DOHH2 (cell line): Measurements from ENCODE around the gene TMPRSS13.

ENCODE experiments used
- H3F3A ChIP-seq: fragments of 200-600 bp; sonication (generic), shearing (Covaris generic); 2 replicates; pipeline ENCODE4 v1.6.0; 2016; ENCODE audit warnings: antibody characterized with exemption, mild to moderate bottlenecking; ENCODE audit not compliant: control insufficient read depth, insufficient read depth
- H3K27ac ChIP-seq: fragments of 200-600 bp; sonication (generic); 2 replicates; pipeline ENCODE4 v1.5.1; 2014; ENCODE audit warnings: low read depth, mild to moderate bottlenecking, low read length, moderate library complexity
- H3K27me3 ChIP-seq: fragments of 200-600 bp; sonication (generic); 2 replicates; pipeline ENCODE4 v1.6.1; 2014; ENCODE audit warnings: mild to moderate bottlenecking, low read length, mixed read lengths; ENCODE audit not compliant: control insufficient read depth
- H3K36me3 ChIP-seq: fragments of 200-600 bp; sonication (generic); 2 replicates; pipeline ENCODE4 v1.6.1; 2014; ENCODE audit warnings: mild to moderate bottlenecking, low read length, moderate library complexity, mixed read lengths; ENCODE audit not compliant: control insufficient read depth
- H3K4me1 ChIP-seq: fragments of 200-600 bp; sonication (generic); 2 replicates; pipeline ENCODE4 v1.6.1; 2014; ENCODE audit warnings: mild to moderate bottlenecking, low read length, mixed read lengths; ENCODE audit not compliant: control insufficient read depth
- H3K4me2 ChIP-seq: fragments of 200-600 bp; sonication (generic); 2 replicates; pipeline ENCODE4 v1.6.0; 2014; ENCODE audit warnings: mild to moderate bottlenecking, low read length, moderate library complexity
- H3K4me3 ChIP-seq: fragments of 200-600 bp; sonication (generic); 2 replicates; pipeline ENCODE4 v1.5.1; 2014; ENCODE audit warnings: mild to moderate bottlenecking, low read length, mixed read lengths
- H3K79me2 ChIP-seq: fragments of 200-600 bp; sonication (generic); 2 replicates; pipeline ENCODE4 v1.6.1; 2014; ENCODE audit warnings: mild to moderate bottlenecking, low read length, mixed read lengths; ENCODE audit not compliant: control insufficient read depth
- H3K9me2 ChIP-seq: fragments of 200-600 bp; sonication (generic); replicated peaks from 2 replicates; pipeline ENCODE4 v1.6.1; 2014; ENCODE audit warnings: mild to moderate bottlenecking, low read length, mixed read lengths; ENCODE audit not compliant: control insufficient read depth
- H3K9me3 ChIP-seq: fragments of 200-600 bp; sonication (generic); 2 replicates; pipeline ENCODE4 v1.6.1; 2014; ENCODE audit warnings: antibody characterized with exemption, low read length, mixed read lengths; ENCODE audit not compliant: control insufficient read depth, insufficient read depth
- H4K20me1 ChIP-seq: fragments of 200-600 bp; sonication (generic); 2 replicates; pipeline ENCODE4 v1.6.0; 2014; ENCODE audit warnings: low read depth, mild to moderate bottlenecking, antibody characterized with exemption, low read length, moderate library complexity; ENCODE audit not compliant: control insufficient read depth, insufficient read depth
- EZH2phosphoT487 ChIP-seq: fragments of 200-600 bp; sonication (generic); IDR thresholded peaks from 2 replicates; pipeline ENCODE4 v1.6.1; 2017; ENCODE audit warnings: borderline replicate concordance, mild to moderate bottlenecking, antibody characterized with exemption, low read length, moderate library complexity, mixed read lengths
- TF ChIP-seq, protein P1 (sequence below): fragments of 200-600 bp; sonication (generic); IDR thresholded peaks from one replicate; pipeline ENCODE4 v1.5.1; 2014; ENCODE audit warnings: antibody characterized with exemption, mild to moderate bottlenecking, low read depth, low read length; ENCODE audit not compliant: poor library complexity, severe bottlenecking

Gene TMPRSS13

GRCh38 chr11:117879516-117880480 is 49.4 kb downstream of the TMPRSS13 start:
- Histone ChIP-seq H3F3A (no peaks in the 10 kb centered on the region), H3K27me3 (peaks cover 59% of the 10 kb centered on the region), H3K79me2 (no peaks in the 10 kb centered on the region), H4K20me1 (no peaks in the 10 kb centered on the region), H3K4me1 (no peaks in the 10 kb centered on the region), H3K9me3 (no peaks in the 10 kb centered on the region), H3K27ac (no peak overlapping the region), H3K4me3 (no peak overlapping the region), H3K36me3 (no peaks in the 10 kb centered on the region), H3K4me2 (no peak overlapping the region), H3K9me2 (no peaks in the 10 kb centered on the region)
- TF ChIP-seq, protein P1, sequence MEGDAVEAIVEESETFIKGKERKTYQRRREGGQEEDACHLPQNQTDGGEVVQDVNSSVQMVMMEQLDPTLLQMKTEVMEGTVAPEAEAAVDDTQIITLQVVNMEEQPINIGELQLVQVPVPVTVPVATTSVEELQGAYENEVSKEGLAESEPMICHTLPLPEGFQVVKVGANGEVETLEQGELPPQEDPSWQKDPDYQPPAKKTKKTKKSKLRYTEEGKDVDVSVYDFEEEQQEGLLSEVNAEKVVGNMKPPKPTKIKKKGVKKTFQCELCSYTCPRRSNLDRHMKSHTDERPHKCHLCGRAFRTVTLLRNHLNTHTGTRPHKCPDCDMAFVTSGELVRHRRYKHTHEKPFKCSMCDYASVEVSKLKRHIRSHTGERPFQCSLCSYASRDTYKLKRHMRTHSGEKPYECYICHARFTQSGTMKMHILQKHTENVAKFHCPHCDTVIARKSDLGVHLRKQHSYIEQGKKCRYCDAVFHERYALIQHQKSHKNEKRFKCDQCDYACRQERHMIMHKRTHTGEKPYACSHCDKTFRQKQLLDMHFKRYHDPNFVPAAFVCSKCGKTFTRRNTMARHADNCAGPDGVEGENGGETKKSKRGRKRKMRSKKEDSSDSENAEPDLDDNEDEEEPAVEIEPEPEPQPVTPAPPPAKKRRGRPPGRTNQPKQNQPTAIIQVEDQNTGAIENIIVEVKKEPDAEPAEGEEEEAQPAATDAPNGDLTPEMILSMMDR: no peak
- no peak for TF ChIP-seq EZH2phosphoT487

GRCh38 chr11:117878939-117879475 is 50.2 kb downstream of the TMPRSS13 start:
- TF ChIP-seq, protein P1: no peak
- TF ChIP-seq EZH2phosphoT487: no peak
- H3K36me3 ChIP-seq: no peaks in the 10 kb centered on the region

DNA sequence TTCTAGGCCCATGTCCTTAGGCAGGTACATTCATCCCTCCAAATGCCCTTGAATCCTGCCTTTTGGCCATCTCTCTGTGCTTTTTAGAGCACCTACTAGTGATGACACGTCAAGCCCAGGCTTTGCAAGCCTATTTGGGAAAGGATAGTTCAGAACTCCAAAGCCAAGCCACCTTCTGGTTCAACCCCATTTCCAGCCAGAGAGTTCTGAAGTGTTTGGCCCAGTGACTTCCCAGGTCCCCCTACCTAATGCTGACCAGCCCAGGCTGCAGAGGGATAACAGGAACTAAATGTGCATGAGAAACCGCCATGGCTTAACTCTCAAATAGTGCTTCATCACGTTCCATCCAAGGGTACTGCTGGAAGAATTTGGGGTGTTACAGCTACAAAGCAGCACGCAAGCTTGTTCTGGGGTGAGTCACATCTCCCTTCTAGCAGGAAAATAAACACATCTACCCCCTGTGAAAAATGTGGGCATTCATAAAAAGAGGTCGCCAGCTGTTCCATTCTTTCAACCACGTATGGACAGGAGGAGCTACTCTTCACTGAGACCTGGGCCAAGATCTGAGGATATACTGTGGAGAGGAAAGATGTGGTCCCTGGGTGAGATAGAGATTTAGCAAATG is 50.8 kb downstream of the TMPRSS13 start:
- no peaks in the 10 kb centered on the region for H3K4me1 ChIP-seq
- H3F3A ChIP-seq: no peaks in the 10 kb centered on the region
- no peaks in the 10 kb centered on the region for H3K9me3 ChIP-seq
- H3K4me2 ChIP-seq: no peak overlapping the region
- H4K20me1 ChIP-seq: no peaks in the 10 kb centered on the region
- H3K27ac ChIP-seq: no peak overlapping the region
- H3K4me3 ChIP-seq: no peak overlapping the region
- H3K9me2 ChIP-seq: no peaks in the 10 kb centered on the region
- H3K36me3 ChIP-seq: no peaks in the 10 kb centered on the region
- TF ChIP-seq EZH2phosphoT487: no peak
- TF ChIP-seq, protein P1: no peak
- H3K27me3 ChIP-seq: peaks cover 67% of the 10 kb centered on the region
- H3K79me2 ChIP-seq: no peaks in the 10 kb centered on the region

More at GRCh38 chr11:117878939-117879475, 50.2 kb downstream of the TMPRSS13 start:
- H3K27me3 ChIP-seq: peaks cover 65% of the 10 kb centered on the region
- no peaks in the 10 kb centered on the region for H4K20me1 ChIP-seq
- H3K4me1 ChIP-seq: no peaks in the 10 kb centered on the region
- no peaks in the 10 kb centered on the region for H3F3A ChIP-seq
- no peak overlapping the region for H3K4me2 ChIP-seq
- no peaks in the 10 kb centered on the region for H3K9me3 ChIP-seq
- no peak overlapping the region for H3K27ac ChIP-seq
- H3K4me3 ChIP-seq: no peak overlapping the region
- no peaks in the 10 kb centered on the region for H3K9me2 ChIP-seq
- H3K79me2 ChIP-seq: no peaks in the 10 kb centered on the region
